ENCODE data around the gene ENO2.
A peak's percentile ranks its signal among the peaks of the same experiment; 100 is the strongest.

The ENO2 gene

DNA sequence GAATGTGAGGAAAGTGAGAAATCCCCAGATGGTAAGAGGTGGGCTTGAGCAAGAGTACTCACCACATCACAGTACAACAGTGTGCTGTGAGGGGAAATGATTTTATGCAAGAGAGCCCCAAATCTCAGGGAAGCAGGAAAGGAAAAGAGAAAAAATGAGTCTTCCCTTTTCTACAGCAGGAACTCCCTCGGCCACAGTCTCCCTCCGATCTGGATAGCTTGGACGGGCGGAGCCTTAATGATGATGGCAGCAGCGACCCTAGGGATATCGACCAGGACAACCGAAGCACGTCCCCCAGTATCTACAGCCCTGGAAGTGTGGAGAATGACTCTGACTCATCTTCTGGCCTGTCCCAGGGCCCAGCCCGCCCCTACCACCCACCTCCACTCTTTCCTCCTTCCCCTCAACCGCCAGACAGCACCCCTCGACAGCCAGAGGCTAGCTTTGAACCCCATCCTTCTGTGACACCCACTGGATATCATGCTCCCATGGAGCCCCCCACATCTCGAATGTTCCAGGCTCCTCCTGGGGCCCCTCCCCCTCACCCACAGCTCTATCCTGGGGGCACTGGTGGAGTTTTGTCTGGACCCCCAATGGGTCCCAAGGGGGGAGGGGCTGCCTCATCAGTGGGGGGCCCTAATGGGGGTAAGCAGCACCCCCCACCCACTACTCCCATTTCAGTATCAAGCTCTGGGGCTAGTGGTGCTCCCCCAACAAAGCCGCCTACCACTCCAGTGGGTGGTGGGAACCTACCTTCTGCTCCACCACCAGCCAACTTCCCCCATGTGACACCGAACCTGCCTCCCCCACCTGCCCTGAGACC lies 21.2 kb downstream of the ENO2 start:
- DNase-seq: no peak

DNA sequence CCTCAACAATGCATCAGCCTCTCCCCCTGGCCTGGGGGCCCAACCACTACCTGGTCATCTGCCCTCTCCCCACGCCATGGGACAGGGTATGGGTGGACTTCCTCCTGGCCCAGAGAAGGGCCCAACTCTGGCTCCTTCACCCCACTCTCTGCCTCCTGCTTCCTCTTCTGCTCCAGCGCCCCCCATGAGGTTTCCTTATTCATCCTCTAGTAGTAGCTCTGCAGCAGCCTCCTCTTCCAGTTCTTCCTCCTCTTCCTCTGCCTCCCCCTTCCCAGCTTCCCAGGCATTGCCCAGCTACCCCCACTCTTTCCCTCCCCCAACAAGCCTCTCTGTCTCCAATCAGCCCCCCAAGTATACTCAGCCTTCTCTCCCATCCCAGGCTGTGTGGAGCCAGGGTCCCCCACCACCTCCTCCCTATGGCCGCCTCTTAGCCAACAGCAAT lies 21.8 kb downstream of the ENO2 start:
- DNase-seq: no peak

DNA sequence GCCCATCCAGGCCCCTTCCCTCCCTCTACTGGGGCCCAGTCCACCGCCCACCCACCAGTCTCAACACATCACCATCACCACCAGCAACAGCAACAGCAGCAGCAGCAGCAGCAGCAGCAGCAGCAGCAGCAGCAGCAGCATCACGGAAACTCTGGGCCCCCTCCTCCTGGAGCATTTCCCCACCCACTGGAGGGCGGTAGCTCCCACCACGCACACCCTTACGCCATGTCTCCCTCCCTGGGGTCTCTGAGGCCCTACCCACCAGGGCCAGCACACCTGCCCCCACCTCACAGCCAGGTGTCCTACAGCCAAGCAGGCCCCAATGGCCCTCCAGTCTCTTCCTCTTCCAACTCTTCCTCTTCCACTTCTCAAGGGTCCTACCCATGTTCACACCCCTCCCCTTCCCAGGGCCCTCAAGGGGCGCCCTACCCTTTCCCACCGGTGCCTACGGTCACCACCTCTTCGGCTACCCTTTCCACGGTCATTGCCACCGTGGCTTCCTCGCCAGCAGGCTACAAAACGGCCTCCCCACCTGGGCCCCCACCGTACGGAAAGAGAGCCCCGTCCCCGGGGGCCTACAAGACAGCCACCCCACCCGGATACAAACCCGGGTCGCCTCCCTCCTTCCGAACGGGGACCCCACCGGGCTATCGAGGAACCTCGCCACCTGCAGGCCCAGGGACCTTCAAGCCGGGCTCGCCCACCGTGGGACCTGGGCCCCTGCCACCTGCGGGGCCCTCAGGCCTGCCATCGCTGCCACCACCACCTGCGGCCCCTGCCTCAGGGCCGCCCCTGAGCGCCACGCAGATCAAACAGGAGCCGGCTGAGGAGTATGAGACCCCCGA lies 22.5 kb downstream of the ENO2 start:
- DNase-seq: peak; percentile 45

DNA sequence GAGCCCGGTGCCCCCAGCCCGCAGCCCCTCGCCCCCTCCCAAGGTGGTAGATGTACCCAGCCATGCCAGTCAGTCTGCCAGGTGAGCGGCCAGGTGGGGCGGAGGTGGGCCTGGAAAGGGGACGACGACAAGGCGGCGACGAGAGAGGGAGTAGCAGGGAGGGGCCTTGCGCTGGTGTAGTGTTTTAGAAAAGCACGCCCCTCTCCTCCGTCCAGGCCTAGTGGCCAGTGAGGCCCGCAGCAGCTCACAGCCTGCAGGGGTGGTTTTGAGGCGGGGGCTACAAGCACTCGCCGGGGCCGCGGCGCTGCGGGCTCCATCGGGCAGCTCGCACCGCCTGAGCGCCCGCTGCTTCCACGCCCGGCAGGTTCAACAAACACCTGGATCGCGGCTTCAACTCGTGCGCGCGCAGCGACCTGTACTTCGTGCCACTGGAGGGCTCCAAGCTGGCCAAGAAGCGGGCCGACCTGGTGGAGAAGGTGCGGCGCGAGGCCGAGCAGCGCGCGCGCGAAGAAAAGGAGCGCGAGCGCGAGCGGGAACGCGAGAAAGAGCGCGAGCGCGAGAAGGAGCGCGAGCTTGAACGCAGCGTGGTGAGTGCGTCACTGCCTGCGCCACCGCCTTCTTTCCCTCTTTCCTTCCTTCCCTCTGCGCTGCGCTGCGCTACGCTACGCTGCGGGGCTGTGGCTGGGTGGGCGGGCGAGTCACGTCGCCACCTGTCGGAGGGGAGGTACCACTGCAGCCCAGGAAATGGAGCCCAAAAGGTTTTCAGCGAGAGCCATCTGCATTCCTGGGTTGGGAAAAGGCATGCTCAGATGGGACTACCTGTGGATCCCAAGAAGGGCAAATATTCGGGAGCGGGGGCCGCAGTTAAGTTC lies 23.3 kb downstream of the ENO2 start:
- DNase-seq: peak; percentile 98

DNA sequence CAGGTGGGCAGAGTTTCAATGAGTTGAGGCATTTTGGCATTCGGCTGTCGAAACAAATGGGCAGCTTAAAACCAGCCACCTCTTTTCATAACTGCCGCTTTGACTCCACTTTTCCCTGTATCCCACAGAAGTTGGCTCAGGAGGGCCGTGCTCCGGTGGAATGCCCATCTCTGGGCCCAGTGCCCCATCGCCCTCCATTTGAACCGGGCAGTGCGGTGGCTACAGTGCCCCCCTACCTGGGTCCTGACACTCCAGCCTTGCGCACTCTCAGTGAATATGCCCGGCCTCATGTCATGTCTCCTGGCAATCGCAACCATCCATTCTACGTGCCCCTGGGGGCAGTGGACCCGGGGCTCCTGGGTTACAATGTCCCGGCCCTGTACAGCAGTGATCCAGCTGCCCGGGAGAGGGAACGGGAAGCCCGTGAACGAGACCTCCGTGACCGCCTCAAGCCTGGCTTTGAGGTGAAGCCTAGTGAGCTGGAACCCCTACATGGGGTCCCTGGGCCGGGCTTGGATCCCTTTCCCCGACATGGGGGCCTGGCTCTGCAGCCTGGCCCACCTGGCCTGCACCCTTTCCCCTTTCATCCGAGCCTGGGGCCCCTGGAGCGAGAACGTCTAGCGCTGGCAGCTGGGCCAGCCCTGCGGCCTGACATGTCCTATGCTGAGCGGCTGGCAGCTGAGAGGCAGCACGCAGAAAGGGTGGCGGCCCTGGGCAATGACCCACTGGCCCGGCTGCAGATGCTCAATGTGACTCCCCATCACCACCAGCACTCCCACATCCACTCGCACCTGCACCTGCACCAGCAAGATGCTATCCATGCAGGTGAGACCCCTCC lies 24.2 kb downstream of the ENO2 start:
- peak; percentile 33 for DNase-seq

DNA sequence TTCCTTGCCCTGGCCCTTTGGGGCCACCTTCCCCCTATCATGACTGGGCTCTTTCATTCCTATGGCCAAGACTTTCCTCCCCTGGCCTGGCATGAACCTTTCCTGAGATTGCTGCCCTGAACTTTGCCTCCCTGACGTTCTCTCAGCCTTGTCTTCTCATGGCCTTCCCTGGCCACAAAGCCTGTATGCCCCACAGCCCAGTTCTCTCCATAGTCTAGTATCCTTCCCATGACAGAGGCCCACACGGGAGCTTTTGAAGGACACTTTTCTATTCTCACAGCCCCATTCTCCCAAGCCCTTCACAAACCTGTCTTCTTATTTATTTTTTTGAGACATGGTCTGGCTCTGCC lies 24.8 kb downstream of the ENO2 start:
- no peak for DNase-seq

DNA sequence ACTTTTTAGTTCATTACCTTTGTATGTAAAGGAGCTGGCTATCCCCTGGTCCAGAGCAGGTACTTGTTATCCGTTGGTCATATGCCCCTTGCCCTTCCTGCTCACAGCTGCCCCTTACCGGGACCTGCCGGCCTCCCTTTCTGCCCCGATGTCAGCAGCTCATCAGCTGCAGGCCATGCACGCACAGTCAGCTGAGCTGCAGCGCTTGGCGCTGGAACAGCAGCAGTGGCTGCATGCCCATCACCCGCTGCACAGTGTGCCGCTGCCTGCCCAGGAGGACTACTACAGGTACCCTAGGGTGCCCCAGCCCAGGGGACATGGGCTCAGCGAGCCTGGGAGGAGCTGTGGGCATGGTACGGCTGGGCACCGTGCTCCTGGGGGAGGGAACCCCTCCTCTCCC lies 26.9 kb downstream of the ENO2 start:
- no peak for DNase-seq

DNA sequence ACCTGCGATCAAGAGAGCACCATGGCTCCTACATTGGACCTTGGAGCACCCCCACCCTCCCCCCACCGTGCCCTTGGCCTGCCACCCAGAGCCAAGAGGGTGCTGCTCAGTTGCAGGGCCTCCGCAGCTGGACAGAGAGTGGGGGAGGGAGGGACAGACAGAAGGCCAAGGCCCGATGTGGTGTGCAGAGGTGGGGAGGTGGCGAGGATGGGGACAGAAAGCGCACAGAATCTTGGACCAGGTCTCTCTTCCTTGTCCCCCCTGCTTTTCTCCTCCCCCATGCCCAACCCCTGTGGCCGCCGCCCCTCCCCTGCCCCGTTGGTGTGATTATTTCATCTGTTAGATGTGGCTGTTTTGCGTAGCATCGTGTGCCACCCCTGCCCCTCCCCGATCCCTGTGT lies 27.4 kb downstream of the ENO2 start:
- no peak for DNase-seq

DNA sequence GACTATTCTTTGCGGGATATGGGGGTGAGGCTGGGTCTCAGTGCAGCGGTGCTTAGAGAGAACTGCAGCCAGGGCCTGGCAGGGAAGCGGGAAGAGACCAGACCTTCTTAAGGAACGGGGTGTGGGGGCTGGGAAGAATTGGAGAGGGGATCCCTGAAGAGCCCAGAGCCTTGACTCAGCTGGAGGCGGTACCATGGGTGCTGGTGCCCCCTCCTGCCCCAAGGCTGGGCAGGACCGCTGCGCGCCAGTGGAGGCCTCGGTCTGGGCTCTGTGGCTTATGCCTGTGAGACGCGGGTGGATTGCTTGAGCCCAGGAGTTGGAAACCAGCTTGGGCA lies 27.9 kb downstream of the ENO2 start:
- no peak for DNase-seq

DNA sequence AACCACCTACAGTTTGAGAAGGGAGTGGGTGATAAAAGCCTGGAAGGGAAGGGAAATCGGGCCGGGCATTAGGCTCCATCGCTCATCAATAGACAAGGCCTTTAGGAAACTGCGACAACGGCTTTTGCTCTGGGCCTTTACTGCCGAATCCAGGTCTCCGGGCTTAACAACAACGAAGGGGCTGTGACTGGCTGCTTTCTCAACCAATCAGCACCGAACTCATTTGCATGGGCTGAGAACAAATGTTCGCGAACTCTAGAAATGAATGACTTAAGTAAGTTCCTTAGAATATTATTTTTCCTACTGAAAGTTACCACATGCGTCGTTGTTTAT lies 29.0 kb downstream of the ENO2 start:
- peak; percentile 95 for DNase-seq

DNA sequence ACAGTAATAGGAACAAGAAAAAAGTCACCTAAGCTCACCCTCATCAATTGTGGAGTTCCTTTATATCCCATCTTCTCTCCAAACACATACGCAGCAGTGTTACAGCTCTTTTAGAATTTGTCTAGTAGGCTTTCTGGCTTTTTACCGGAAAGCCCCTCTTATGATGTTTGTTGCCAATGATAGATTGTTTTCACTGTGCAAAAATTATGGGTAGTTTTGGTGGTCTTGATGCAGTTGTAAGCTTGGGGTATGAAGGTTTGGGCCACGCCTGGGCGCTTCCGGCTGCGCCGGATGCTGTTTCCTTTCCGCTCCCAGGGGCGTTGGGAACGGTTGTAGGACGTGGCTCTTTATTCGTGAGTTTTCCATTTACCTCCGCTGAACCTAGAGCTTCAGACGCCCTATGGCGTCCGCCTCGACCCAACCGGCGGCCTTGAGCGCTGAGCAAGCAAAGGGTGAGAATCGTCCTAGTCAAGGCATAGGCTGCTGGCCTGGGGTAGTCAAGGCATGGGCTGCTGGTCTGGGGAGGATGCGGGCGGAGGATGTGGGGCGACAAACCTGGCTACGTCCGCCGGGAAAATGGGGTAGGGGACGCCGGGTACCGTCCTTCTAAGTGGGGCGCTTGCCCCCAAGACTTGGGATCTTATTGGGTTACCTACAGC lies 29.5 kb downstream of the ENO2 start, which contains the start of the genes C12orf57 and RNU7-1:
Gene C12orf57 (plus strand): TSS at position 301 of the 659 bp plus-strand sequence. CDS start 100 bp downstream, at position 401.
Gene RNU7-1 (plus strand): TSS at position 95 of the 659 bp plus-strand sequence.
- peak; percentile 95 for DNase-seq

DNA sequence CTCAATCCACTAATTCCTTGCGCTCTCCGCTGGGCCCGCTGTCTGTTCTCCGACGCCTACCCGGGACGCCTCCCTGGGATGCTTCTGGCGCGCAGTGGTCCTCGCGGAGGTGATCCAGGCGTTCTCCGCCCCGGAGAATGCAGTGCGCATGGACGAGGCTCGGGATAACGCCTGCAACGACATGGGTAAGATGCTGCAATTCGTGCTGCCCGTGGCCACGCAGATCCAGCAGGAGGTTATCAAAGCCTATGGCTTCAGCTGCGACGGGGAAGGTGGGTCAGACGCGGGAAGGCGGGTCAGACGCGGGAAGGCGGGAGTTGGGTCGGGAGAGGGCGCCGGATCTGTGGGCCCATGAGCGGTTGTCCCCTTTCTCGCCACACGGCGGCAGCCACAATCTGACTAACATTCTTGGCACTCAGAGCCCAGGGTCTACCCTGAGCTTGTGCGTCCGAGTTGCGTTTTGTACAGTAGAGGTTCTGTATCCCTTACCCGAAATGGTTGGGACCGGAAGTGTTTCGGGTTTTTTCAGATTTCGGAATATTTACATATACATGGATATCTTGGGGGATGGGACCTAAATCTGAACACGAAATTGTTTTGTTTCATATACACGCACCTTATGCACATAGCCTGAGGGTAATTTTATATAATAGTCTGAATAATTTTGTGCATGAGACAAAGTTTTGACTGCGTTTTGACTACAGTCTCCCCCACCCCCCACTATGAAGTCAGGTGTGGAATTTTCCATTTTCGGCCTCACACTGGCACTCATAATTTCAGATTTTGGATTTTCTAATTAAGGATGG lies 30.2 kb downstream of the ENO2 start:
- peak; percentile 96 for DNase-seq

DNA sequence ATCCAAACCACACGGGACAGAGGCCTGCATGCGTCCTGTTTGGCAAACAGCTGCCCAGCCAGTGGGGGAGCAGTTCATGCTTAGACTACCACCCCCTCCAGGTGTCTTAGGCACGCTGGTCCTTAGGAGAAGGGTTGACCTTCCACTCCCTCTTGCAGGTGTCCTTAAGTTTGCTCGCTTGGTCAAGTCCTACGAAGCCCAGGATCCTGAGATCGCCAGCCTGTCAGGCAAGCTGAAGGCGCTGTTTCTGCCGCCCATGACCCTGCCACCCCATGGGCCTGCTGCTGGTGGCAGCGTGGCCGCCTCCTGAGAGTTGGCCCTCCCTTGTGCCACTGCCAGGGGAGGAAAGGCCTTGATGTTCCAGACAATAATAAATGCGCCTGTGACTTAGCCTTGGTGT lies 31.2 kb downstream of the ENO2 start:
- DNase-seq: no peak

DNA sequence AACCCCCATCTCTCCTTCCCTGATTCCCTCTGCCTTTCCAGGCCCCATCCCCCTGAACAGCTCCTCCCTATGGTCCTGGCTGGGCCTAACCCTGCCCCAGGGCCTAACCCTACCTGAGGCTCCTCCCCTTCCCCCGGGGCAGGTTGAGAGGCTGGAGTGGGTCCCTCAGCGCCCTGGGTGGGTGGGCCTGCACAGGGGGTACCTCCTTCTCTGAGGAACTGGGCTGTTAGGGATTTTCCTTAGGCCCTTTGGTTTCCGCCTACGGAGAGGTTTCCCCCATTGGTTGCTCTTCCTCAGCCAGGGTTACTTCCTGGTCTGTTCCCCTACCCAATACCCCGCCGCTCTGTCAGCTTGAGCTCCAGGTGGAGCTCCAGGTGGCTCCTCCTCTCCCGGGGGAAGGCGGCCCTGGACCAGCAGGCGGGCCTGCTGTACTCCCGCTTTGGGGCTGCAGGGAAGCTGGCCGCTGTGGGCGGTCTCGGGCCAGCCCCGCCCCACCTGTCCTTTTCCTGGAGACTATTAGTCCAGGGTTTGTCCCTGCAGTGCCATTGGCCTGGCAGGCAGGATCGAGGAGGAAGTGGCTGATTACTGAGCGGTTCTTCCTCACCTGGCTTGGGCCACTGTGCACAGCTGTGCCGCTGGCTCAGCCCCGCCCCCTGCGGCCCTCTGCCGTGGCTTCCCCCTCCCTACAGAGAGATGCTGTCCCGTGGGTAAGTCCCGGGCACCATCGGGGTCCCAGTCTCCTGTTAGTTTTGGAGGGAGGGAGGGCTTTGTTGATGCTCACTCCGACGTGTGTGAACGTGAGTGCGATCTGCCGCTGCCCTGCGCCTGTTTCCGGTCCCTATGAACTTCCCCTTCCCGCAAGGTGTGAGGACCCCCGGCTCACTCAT lies 31.9 kb downstream of the ENO2 start:
- peak; percentile 39 for DNase-seq

DNA sequence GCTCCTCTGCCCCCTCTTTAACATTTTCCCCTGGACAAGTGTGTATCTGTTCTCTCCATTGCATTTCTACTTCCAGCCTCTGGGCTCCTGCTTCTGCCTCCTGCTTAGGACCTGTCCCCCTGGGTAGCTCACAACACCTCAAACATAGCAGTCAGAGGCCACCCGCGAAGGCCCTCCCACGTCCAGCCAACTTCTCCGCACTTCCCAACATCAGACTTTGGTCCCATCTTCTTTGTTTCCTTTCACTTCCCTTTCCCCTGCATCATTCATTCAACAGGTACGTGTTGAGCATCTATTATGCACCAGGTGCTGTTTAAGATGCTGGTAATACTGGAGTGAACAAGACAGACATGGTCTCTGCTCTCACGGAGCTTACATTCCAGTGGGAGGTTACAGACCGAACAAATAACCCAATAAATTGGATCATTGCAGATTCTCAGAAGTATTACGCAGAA lies 32.6 kb downstream of the ENO2 start:
- no peak for DNase-seq

DNA sequence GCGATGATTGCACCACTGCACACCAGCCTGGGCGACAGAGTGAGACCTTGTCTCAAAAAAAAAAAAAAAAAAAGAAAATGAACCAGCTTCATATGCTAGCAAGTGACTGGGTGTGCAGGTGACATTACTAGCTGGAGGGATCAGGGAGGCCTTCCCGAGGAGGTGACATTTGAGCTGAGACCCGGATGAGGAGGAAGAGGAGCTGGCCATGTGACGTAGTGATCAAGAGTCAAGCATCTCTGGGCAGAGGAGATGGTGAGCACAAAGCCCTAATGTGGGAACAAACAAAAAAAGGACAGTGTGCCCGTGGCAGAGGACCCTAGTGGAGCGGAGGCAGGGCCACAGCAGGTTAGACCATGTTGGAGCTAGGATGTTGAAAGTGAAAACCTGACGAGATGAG lies 33.2 kb downstream of the ENO2 start:
- no peak for DNase-seq

DNA sequence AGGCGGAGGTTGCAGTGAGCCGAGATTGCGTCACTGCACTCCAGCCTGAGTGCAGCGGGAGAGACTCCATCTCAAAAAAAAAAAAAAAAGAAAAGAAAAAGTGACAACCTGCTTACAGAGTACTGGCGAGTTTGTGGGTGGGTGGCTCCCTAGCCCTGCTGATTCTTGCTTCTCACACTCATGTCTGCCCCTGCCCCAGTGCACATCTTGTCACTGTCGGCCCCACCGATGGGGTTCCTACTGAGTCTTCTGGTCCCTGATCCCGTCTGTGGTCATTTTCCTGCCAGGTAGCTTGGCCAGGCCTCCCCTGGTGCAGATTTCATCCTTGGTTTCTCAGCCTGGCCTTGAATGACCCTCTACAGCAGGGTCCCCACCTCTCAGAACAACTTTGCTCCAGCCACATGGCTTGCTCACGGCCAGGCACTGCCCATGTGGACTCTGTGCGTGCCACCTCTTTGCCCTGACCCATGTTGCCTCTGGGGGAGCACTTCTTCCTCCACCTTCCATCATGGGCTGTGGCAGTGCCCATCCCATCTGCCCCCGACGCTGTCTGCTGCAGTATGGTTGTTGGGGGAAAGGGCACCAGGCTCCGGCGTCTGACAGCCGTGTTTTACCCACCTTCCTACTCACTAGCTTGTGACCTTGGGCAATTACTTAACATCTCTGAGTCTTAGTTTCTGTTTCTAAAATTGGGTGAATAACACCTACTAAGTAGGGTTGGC lies 34.7 kb downstream of the ENO2 start:
- no peak for DNase-seq

DNA sequence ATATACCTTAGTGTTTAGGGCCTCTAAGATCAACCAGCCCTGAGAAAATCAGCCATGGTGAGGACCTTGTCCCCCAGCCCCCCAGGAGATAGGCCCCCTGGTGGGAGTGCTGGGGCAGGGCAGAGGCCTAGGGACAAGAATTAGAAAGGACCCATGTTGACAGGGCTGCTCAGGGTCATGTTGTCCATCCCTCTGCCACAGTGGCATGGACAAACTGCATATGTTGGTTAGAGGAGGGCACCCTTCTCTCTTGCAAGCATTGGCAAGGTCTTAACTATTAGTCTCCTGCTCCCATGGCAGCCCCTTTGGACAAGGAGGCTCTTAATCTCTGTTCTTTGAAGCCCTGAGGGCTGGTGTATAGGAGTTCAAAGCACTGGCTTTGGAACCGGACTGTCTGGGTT lies 36.0 kb downstream of the ENO2 start:
- no peak for DNase-seq
